Suprapubic skin (tissue), 4 donors: ENCODE data around the gene ANKS1A. TPM values are rescaled to one million over a fixed set of nuclear protein-coding genes. Genes with fewer than 3 reads are reported as not detected.
"Not testable (repeated sequence)": the region's sequence is repeated elsewhere in the genome, so short reads cannot be mapped to it uniquely, and the experiment has no call there.

Experiments
- DNase-seq, 2 donors: peaks; one replicate each; pipeline ENCODE4 v3.0.0-alpha.2; 2019; ENCODE audit warnings: low spot score in 2 of 2
- H3K27ac ChIP-seq: fragments of 200-600 bp; sonication (generic); one replicate; pipeline ENCODE4 v1.5.1; 2019
- H3K27me3 ChIP-seq: fragments of 200-600 bp; sonication (generic); one replicate; pipeline ENCODE4 v1.5.1; 2019
- H3K36me3 ChIP-seq: fragments of 200-600 bp; sonication (generic); one replicate; pipeline ENCODE4 v1.5.1; 2019
- H3K4me1 ChIP-seq: fragments of 200-600 bp; sonication (generic); one replicate; pipeline ENCODE4 v1.5.1; 2019
- H3K4me3 ChIP-seq: fragments of 200-600 bp; sonication (generic); one replicate; pipeline ENCODE4 v1.5.1; 2019; ENCODE audit warnings: mild to moderate bottlenecking
- H3K9me3 ChIP-seq: fragments of 200-600 bp; sonication (generic); one replicate; pipeline ENCODE4 v1.5.1; 2019
- EP300 ChIP-seq: sonication (generic); formaldehyde crosslinking; IDR thresholded peaks from one replicate; pipeline ENCODE4 v1.6.1; 2017; ENCODE audit warnings: antibody characterized with exemption
- POLR2A ChIP-seq, 2 donors: fragments of 450-650 bp; IDR thresholded peaks; one replicate each; pipeline ENCODE4 v1.6.1; 2017; ENCODE audit warnings: antibody characterized with exemption in 2 of 2, mild to moderate bottlenecking in 2 of 2, moderate library complexity in 2 of 2
- POLR2AphosphoS5 ChIP-seq, 3 donors: sonication (generic); formaldehyde crosslinking; IDR thresholded peaks; one replicate each; pipeline ENCODE4 v1.6.1; 2017; ENCODE audit warnings: antibody characterized with exemption in 3 of 3
- WGBS: methylation state at CpG from one replicate; pipeline ENCODE4 v1.1.5; 2018; 5-methylcytosine and 5-hydroxymethylcytosine counted together
- total RNA-seq, 4 donors: library from RNA; depleted of rRNA; stranded (reverse); fragments of >200 nt; gene quantifications; one replicate each; pipeline ENCODE4 v1.1.0, GENCODE V29; 2016
- TF ChIP-seq, protein P1 (sequence below), 2 donors: fragments of 200-600 bp in 1 of 2; fragments of 450-650 bp in 1 of 2; sonication (generic) in 1 of 2; IDR thresholded peaks; one replicate each; pipeline ENCODE4 v1.5.1; 2016 to 2019; ENCODE audit warnings: antibody characterized with exemption in 2 of 2, mild to moderate bottlenecking in 1 of 2, moderate library complexity in 1 of 2

ANKS1A gene
- total RNA-seq, 4 donors from 2014 or later, result 24.7 to 34.6 (median 30.5) TPM

DNA sequence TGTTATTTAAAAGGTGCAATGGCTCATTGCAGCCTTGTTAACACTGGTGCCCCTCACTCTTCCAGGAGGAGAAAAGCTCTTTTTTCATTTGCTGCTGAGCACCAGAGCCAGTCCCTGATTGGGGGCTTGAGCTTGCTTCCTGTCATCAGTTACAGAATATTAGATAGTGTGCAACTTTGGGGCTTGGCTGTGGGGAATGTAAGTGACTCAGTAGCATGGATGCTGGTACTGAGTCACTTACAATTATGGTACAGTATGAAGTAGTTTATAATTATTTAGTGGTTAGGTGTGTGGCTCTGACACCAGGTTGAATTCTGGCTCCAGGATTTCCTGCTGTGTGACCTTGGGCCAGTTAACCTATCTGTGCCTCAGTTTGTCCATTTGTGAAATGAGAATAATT is 37.6 kb downstream of the ANKS1A start:
- H3K4me3 ChIP-seq, result no peak overlapping the region
- no peak for TF ChIP-seq POLR2A (IDR thresholded peaks at IDR 0.05)
- TF ChIP-seq, protein P1, sequence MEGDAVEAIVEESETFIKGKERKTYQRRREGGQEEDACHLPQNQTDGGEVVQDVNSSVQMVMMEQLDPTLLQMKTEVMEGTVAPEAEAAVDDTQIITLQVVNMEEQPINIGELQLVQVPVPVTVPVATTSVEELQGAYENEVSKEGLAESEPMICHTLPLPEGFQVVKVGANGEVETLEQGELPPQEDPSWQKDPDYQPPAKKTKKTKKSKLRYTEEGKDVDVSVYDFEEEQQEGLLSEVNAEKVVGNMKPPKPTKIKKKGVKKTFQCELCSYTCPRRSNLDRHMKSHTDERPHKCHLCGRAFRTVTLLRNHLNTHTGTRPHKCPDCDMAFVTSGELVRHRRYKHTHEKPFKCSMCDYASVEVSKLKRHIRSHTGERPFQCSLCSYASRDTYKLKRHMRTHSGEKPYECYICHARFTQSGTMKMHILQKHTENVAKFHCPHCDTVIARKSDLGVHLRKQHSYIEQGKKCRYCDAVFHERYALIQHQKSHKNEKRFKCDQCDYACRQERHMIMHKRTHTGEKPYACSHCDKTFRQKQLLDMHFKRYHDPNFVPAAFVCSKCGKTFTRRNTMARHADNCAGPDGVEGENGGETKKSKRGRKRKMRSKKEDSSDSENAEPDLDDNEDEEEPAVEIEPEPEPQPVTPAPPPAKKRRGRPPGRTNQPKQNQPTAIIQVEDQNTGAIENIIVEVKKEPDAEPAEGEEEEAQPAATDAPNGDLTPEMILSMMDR (IDR thresholded peaks at IDR 0.05), result no peak
- TF ChIP-seq EP300, result no peak
- no peak for TF ChIP-seq POLR2AphosphoS5 (IDR thresholded peaks at IDR 0.05)
- H3K36me3 ChIP-seq, result no peaks in the 10 kb centered on the region
- H3K4me1 ChIP-seq, result no peaks in the 10 kb centered on the region
- no peaks in the 10 kb centered on the region for H3K27me3 ChIP-seq
- H3K9me3 ChIP-seq, result no peaks in the 10 kb centered on the region
- H3K27ac ChIP-seq, result no peak overlapping the region
- no peak for DNase-seq

DNA sequence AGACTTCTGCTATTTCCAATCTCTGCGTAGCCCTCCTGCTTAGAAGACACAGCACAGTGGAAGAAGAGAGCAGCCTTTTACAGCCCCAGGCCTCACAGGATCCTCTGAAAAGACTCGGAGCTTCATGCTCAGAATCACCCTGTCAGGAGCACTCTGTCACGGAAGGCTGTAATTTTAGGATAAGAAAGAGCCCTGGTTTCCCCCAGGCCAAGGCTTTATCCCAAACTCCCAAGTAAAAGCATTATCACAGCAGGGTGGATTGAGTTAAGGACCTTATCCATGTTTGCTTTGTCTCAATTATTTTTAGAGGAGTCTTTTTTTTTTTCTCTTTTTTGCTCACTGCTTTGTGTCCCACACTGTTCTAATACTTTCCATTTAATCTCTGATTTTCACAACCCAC is 39.2 kb downstream of the ANKS1A start:
- H3K36me3 ChIP-seq, result no peaks in the 10 kb centered on the region
- DNase-seq, result no peak
- WGBS, result 96% methylated on average over 3 of the region's 3 CpGs
- no peak overlapping the region for H3K4me3 ChIP-seq
- no peaks in the 10 kb centered on the region for H3K4me1 ChIP-seq
- TF ChIP-seq POLR2AphosphoS5 (IDR thresholded peaks at IDR 0.05) (no peak), EP300 (no peak), POLR2A (IDR thresholded peaks at IDR 0.05) (no peak)
- TF ChIP-seq, protein P1 (IDR thresholded peaks at IDR 0.05), result no peak
- no peaks in the 10 kb centered on the region for H3K27me3 ChIP-seq
- H3K27ac ChIP-seq, result no peak overlapping the region
- H3K9me3 ChIP-seq, result no peaks in the 10 kb centered on the region

DNA sequence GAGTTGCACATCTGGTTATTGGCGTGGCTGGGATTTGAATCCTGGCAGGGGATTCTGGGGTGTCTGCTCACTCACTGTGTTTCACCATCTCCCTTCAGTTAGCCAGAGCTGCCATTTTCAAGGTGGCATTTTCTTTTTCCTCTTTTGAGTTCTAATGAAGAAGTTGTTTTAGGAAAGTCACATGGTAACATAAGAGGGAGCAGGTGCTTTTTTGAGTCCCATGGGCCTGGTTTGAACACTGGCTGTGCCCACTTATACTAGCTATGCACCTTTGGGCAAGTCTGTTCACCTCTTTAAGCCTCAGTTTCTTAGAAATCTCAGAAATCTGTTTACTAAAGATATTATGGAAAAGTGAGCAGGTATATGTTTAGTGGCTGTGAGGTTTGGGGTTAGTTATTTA is 39.6 kb downstream of the ANKS1A start:
- H3K4me1 ChIP-seq, result no peaks in the 10 kb centered on the region
- no peak overlapping the region for H3K4me3 ChIP-seq
- TF ChIP-seq, protein P1 (IDR thresholded peaks at IDR 0.05), result no peak
- TF ChIP-seq POLR2AphosphoS5 (IDR thresholded peaks at IDR 0.05), result no peak
- TF ChIP-seq EP300, result no peak
- no peak for TF ChIP-seq POLR2A (IDR thresholded peaks at IDR 0.05)
- 62% methylated on average over 1 of the region's 1 CpG for WGBS
- H3K27me3 ChIP-seq, result no peaks in the 10 kb centered on the region
- H3K36me3 ChIP-seq, result no peaks in the 10 kb centered on the region
- no peak overlapping the region for H3K27ac ChIP-seq
- H3K9me3 ChIP-seq, result no peaks in the 10 kb centered on the region
- no peak for DNase-seq

- Histone ChIP-seq H3K4me1 (peaks cover 3% of the 10 kb centered on the region), H3K27ac (no peak overlapping the region), H3K9me3 (no peaks in the 10 kb centered on the region), H3K36me3 (no peaks in the 10 kb centered on the region), H3K27me3 (no peaks in the 10 kb centered on the region), H3K4me3 (no peak overlapping the region)
- 62% methylated on average over 4 of the region's 4 CpGs for WGBS
- no peak for DNase-seq
- no peak for TF ChIP-seq POLR2AphosphoS5 (IDR thresholded peaks at IDR 0.05)
- TF ChIP-seq EP300, result no peak
- TF ChIP-seq, protein P1 (IDR thresholded peaks at IDR 0.05), result no peak
- no peak for TF ChIP-seq POLR2A (IDR thresholded peaks at IDR 0.05)
Measured at GRCh38 chr6:34929241-34929978, 40.4 kb downstream of the ANKS1A start.

DNA sequence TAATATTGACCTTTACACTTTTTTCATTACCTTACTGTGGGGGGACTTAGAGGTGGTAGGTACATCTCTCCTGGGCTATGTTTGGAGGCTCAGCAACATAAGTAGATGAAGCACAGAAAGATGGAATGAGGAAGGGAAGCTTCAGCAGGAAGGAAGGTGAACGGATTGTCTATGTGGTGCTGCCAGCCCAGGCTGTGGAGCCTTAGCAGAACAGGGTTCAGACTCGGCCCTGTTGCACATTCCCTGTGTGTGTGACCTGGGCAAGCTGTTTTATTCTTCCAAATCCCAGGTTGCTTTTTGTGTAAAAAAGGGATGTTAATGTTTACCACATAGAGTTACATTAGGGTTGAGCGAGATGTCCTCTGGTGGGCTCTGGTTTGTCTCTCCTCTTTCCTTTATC is 41.2 kb downstream of the ANKS1A start:
- H3K36me3 ChIP-seq, result no peaks in the 10 kb centered on the region
- TF ChIP-seq EP300, result no peak
- H3K4me3 ChIP-seq, result no peak overlapping the region
- no peaks in the 10 kb centered on the region for H3K27me3 ChIP-seq
- peaks cover 8% of the 10 kb centered on the region for H3K4me1 ChIP-seq
- no peak overlapping the region for H3K27ac ChIP-seq
- no peaks in the 10 kb centered on the region for H3K9me3 ChIP-seq
- DNase-seq, result no peak
- 62% methylated on average over 3 of the region's 3 CpGs for WGBS

GRCh38 chr6:34932202-34932601 is 43.1 kb downstream of the ANKS1A start:
- H3K27ac ChIP-seq, H3K9me3 ChIP-seq, DNase-seq, H3K36me3 ChIP-seq, H3K4me3 ChIP-seq, H3K4me1 ChIP-seq, H3K27me3 ChIP-seq: not testable (repeated sequence)
- WGBS, result 98% methylated on average over 12 of the region's 12 CpGs
